IPS-20b (cell line): ENCODE data around the gene CPN2.

Experiments
- H3K27ac ChIP-seq: one replicate; pipeline ENCODE4 v1.5.1; 2013; ENCODE audit warnings: low read length
- H3K27me3 ChIP-seq: 2 replicates; pipeline ENCODE4 v1.6.1; 2013; ENCODE audit warnings: mild to moderate bottlenecking, low read length, inconsistent platforms; ENCODE audit not compliant: insufficient read depth
- H3K36me3 ChIP-seq: 2 replicates; pipeline ENCODE4 v1.6.1; 2013; ENCODE audit warnings: low read depth, mild to moderate bottlenecking, inconsistent platforms, low read length, moderate library complexity; ENCODE audit not compliant: insufficient read depth
- H3K4me1 ChIP-seq: 2 replicates; pipeline ENCODE4 v1.6.1; 2013; ENCODE audit warnings: mild to moderate bottlenecking, control low read depth, inconsistent platforms, low read length, moderate library complexity; ENCODE audit not compliant: insufficient read depth
- H3K4me3 ChIP-seq: 2 replicates; pipeline ENCODE4 v1.5.1; 2013; ENCODE audit warnings: mild to moderate bottlenecking, low read length, inconsistent platforms
- H3K9ac ChIP-seq: 2 replicates; pipeline ENCODE4 v1.6.1; 2013; ENCODE audit warnings: low read depth, mild to moderate bottlenecking, inconsistent platforms, low read length, moderate library complexity
- H3K9me3 ChIP-seq: 2 replicates; pipeline ENCODE4 v1.6.1; 2013; ENCODE audit warnings: mild to moderate bottlenecking, low read depth, low read length, inconsistent platforms; ENCODE audit not compliant: insufficient read depth

CPN2 gene

DNA sequence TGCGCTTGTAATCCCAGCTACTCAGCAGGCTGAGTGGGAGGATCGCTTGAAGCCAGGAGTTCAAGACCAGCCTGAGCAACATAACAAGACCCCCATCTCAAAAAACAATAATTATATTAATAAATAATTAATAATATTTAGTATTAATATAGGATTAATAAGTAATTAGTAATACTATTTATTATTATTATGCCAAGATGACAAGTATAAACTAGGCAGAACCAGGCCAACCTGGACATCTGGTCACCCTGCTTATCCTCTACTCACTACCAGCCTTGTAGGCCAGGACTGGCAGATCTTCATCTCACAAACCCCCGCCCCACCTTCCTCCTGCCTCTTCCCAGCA, 429 bp downstream of the CPN2 start:
- Histone ChIP-seq H3K27ac (no peak overlapping the region), H3K4me3 (no peak overlapping the region)

DNA sequence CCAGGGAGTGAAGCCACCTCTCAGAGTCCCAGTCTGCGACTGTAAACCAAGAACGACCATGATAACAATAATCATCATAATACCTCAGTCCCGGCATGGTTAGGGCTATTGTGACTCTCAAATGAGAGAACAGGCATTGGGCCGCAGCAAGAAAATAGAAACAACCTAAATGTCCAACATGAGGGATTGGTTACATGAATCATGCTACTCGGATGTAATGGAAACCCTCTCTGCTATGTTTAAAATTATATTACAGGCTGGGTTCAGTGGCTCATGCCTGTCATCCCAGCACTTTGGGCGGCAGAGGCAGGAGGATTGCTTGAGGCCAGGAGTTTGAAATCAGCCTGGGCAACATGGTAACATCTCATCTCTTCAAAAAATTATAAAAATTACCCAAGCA, 2.8 kb downstream of the CPN2 start:
- Histone ChIP-seq H3K9ac (no peak overlapping the region), H3K27me3 (peaks cover 5% of the 10 kb centered on the region), H3K4me1 (no peaks in the 10 kb centered on the region), H3K9me3 (no peaks in the 10 kb centered on the region), H3K36me3 (no peaks in the 10 kb centered on the region), H3K27ac (no peak overlapping the region), H3K4me3 (no peak overlapping the region)

More for the DNA sequence above, 429 bp downstream of the CPN2 start:
- H3K4me1 ChIP-seq: no peaks in the 10 kb centered on the region
- H3K9ac ChIP-seq: no peak overlapping the region
- no peaks in the 10 kb centered on the region for H3K9me3 ChIP-seq
- H3K36me3 ChIP-seq: no peaks in the 10 kb centered on the region
- no peaks in the 10 kb centered on the region for H3K27me3 ChIP-seq

DNA sequence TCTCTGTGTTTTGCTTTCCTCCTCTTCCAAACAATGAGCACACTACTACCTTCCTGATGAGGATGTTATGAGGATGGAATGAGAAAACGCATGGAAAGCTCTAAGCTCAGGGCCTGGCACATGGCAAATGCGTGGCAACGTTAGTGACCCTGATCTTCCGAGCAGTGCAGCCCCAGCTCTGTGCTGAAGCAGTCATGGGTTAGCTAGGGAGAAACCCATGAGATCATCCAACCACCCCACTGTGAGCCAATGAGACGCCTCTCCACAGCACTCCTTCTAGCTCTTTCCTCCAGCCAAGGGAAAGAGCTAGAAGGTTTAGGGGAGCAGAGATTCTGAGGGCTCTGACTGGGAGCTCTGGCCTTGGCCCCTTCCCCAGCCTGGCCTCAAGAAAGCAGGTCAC, 4.5 kb downstream of the CPN2 start:
- H3K9ac ChIP-seq: no peak overlapping the region
- no peaks in the 10 kb centered on the region for H3K4me1 ChIP-seq
- H3K4me3 ChIP-seq: no peak overlapping the region
- H3K27me3 ChIP-seq: peaks cover 23% of the 10 kb centered on the region
- H3K36me3 ChIP-seq: no peaks in the 10 kb centered on the region
- H3K9me3 ChIP-seq: no peaks in the 10 kb centered on the region
- H3K27ac ChIP-seq: no peak overlapping the region

DNA sequence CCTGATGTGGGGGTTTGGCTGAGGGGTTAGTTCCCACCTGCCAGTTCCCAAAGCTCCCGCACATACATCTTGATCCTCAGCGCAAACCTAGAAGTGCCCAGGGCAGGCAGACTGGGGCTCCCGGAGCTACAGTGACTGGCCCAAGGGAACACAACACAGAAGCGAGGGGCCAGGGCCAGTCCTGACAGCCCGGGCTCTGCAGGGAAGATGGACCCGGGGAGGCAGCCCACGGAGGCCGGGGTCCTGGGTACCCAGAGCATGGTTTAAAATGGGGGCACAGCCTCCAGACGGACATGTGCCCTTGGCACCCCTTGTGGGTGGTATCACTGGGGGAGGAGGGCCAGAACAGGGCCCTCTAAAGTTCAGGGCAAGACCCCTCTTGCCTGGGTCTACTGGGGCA, 5.1 kb downstream of the CPN2 start:
- H3K4me3 ChIP-seq: no peak overlapping the region
- no peak overlapping the region for H3K9ac ChIP-seq
- H3K27me3 ChIP-seq: peaks cover 29% of the 10 kb centered on the region
- peaks cover under 1% of the 10 kb centered on the region; the same call in 1 of the 2 replicates for H3K4me1 ChIP-seq
- no peaks in the 10 kb centered on the region for H3K9me3 ChIP-seq
- H3K36me3 ChIP-seq: no peaks in the 10 kb centered on the region
- H3K27ac ChIP-seq: no peak overlapping the region

DNA sequence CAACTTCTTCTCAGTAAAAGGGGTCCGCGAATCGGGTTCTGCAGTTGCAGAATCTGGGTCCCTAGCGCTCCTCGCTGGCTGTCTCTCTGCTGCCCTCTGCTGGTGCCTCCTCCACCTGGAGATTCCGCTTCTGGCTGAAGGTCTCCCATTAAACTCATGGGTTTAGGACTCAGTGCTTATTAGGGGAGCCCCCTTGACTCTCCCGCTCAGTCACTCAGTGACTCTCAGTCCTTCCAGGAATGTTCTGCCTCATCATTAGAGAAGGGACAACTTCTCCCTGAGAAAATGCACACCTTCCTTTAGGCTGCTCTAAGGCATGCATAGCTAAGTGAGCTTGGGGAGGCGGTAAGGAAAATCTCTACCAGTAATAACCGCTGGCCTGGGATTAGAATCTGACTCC, 7.1 kb downstream of the CPN2 start:
- Histone ChIP-seq H3K36me3 (no peaks in the 10 kb centered on the region), H3K27ac (no peak overlapping the region), H3K9ac (no peak overlapping the region), H3K27me3 (peaks cover 29% of the 10 kb centered on the region), H3K9me3 (no peaks in the 10 kb centered on the region), H3K4me1 (peaks cover 16% of the 10 kb centered on the region), H3K4me3 (no peak overlapping the region)

DNA sequence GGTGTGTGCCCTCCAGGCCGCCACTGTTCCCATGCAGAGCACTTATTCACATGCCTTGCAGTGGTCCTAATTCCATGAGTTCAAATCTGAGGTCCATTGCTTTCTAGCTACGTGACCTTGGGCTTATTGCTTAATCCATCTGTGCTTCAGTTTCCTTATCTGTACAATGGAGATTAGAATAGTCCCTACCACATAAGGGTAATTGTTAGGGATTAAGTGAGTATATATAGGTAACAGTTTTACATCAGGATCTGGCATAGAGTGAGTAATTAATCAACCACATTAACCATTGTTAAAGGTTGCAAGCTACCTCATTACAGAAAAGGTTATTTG, 7.6 kb downstream of the CPN2 start:
- H3K27me3 ChIP-seq: peaks cover 29% of the 10 kb centered on the region
- H3K4me3 ChIP-seq: no peak overlapping the region
- no peaks in the 10 kb centered on the region for H3K36me3 ChIP-seq
- no peaks in the 10 kb centered on the region for H3K9me3 ChIP-seq
- no peak overlapping the region for H3K27ac ChIP-seq
- H3K4me1 ChIP-seq: peaks cover 16% of the 10 kb centered on the region
- no peak overlapping the region for H3K9ac ChIP-seq

DNA sequence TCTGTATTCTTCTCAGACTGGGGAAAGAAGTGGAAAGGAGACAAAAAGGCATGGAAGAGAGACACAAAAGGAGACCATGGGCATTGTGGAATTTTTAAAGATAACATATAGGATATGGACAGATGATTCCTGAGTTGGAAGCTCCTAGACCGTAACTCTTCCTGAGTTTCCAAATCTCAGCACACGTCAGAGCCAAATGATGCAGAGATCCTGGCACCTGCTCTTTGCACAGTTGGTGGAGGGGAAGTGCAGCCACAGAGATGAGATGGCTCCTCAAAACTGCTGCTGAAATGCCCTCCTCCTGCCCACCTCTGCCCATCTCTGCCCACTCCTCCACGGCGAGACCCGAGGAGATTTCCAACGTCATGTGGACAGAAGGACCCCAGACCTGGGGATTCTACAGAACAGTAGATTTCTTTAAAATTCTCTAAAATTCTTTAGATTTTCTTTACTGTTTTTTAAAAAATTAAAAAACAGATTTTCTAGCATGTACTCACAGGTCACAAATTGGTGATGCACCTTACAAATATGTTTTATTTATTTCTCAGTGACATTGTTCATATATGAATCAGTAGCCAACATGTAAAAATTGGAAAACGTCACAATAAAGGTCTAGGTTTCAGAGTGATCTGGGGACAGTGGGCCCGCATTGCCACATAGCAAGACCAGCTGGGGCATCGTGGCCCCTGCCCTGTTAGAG, 8.1 kb downstream of the CPN2 start:
- H3K9ac ChIP-seq: no peak overlapping the region
- H3K4me3 ChIP-seq: no peak overlapping the region
- no peaks in the 10 kb centered on the region for H3K9me3 ChIP-seq
- peaks cover 29% of the 10 kb centered on the region for H3K27me3 ChIP-seq
- H3K4me1 ChIP-seq: peaks cover 16% of the 10 kb centered on the region
- H3K27ac ChIP-seq: no peak overlapping the region
- no peaks in the 10 kb centered on the region for H3K36me3 ChIP-seq

DNA sequence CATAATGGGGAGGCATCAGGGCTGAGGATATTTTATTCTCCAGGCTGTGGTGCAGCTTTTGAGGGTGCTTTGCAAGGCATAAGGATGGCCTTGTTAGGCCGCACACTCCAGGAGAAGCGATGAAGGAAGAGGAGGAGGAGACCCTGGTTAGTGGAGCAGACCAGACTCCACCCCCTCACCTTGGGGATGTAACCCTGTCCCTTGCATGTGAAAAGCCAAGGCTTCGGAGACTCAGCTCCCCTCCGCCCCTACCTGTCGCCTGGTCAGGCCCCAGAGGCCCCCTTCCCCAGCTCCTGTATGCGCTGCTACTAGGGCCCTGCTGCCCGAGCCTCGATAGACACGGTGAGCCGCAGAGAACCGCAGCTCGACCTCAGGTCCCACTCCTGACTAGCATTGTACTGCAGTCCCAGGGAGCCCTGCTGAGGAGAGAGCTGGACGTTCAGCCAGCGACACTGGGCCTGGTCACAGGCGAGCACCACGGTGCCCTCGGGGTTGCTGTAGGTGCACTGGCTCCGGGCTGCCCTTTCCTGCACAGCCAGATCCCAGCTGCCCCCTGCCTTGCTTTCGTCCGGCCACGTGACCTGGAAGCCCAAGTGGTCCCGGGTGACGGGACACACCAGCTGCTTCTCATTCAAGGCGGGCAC, 10.2 kb downstream of the CPN2 start:
- Histone ChIP-seq H3K4me3 (no peak overlapping the region), H3K36me3 (no peaks in the 10 kb centered on the region), H3K27me3 (peaks cover 34% of the 10 kb centered on the region), H3K4me1 (peaks cover 16% of the 10 kb centered on the region), H3K9ac (peak overlapping the region; percentile 19; the same call in 1 of the 2 replicates), H3K9me3 (no peaks in the 10 kb centered on the region), H3K27ac (no peak overlapping the region)

DNA sequence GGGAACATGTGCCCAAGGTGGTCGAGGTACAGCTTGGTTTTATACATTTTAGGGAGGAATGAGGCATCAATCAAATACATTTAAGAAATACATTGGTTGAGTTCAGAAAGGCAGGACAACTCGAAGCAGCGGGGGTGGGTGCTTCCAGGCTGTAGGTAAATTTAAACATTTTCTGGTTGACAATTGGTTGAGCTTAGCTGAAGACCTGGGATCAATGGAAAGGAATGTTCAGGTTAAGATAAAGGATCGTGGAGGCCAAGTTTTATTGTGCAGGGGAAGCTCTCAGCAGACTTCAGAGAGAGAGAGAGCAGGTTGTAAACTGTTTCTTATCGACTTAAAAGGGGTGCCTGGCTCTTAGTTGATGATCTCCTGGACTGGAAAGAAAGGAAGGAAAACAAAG, 11.3 kb downstream of the CPN2 start:
- Histone ChIP-seq H3K9me3 (no peaks in the 10 kb centered on the region), H3K4me1 (peaks cover 16% of the 10 kb centered on the region), H3K4me3 (peak overlapping the region; percentile 38; the same call in 1 of the 2 replicates), H3K27me3 (peaks cover 34% of the 10 kb centered on the region), H3K36me3 (no peaks in the 10 kb centered on the region), H3K27ac (no peak overlapping the region), H3K9ac (peak overlapping the region; percentile 19; the same call in 1 of the 2 replicates)

DNA sequence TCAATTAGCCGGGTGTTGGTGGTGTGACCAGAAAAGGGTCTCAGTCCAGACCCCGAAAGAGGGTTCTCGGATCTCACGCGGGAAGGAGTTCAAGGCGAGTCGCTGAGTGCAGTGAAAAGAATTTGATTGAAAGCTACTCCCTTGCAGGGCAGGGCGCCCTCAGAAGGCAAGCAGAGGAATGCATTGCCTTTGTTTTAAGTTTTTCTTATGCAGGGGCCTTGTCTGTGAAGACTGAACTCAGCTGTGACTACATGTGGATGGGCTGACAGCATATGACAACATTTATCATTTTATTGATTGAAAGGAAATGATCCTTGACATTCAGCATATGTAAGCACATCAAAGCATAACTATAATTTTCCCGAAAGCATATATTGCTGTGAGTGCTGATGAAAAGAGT, 11.8 kb downstream of the CPN2 start:
- Histone ChIP-seq H3K4me3 (peak overlapping the region; percentile 38; the same call in 1 of the 2 replicates), H3K27me3 (peaks cover 36% of the 10 kb centered on the region), H3K27ac (no peak overlapping the region), H3K36me3 (no peaks in the 10 kb centered on the region), H3K4me1 (peaks cover 16% of the 10 kb centered on the region), H3K9me3 (no peaks in the 10 kb centered on the region), H3K9ac (peak overlapping the region; percentile 39; the same call in 1 of the 2 replicates)

DNA sequence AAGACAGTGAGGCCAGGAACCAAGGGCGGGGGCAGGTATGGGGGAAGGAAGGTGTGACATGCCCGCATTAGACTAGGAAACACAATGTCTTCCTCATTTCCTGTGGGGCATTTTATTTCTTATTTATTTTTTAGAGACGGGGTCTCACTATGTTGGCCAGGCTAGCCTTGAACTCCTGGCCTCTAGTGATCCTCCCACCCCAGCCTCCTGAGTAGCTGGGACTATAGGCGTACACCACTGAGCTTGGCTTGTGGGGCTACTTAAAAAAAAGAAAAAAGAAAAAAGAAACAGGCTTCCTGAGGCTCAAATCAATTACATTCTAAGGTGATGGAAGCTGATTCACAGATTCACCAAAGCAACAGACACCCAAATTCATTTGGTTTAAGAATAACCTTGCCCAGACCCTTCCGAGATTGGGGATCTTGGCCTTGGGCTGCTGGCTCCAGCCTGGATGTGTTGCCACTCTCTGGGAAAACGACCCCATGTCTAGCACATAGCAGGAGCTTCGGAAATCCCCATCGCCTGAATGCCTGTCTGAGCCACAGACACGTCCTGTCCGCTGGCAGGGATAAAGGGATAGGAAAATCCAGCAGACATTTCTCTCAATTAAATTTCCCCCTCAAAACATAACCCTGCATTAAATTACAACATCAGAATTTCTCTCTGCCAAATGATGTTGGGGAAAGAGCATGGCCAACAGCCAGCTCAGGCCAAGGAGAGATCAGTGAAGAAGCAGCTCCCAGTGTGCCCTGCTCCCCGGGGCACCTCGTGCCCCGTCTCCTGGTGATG, 13.0 kb downstream of the CPN2 start:
- no peak overlapping the region for H3K4me3 ChIP-seq
- H3K9me3 ChIP-seq: no peaks in the 10 kb centered on the region
- H3K27ac ChIP-seq: no peak overlapping the region
- H3K27me3 ChIP-seq: peaks cover 40% of the 10 kb centered on the region
- no peaks in the 10 kb centered on the region for H3K36me3 ChIP-seq
- no peak overlapping the region for H3K9ac ChIP-seq
- H3K4me1 ChIP-seq: peaks cover 16% of the 10 kb centered on the region
